HG02840 (cell line): ENCODE measurements around the gene TP53.
"Not testable (repeated sequence)": the region's sequence is repeated elsewhere in the genome, so short reads cannot be mapped to it uniquely, and the experiment has no call there.

Experiments
- ATAC-seq: cut with Tn5 transposase; IDR thresholded peaks from one replicate; pipeline ENCODE4 v1.9.1; 2021; ENCODE audit warnings: mild to moderate bottlenecking, moderate library complexity, moderate number of reproducible peaks; ENCODE audit not compliant: unreplicated experiment, low FRiP score

Gene TP53

GRCh38 chr17:7634384-7634783 is 52.9 kb downstream of the TP53 start:
- ATAC-seq = no peak

GRCh38 chr17:7633093-7633492 is 54.2 kb downstream of the TP53 start:
- no peak for ATAC-seq

- ATAC-seq = no peak
Observed at GRCh38 chr17:7632492-7632894, 54.8 kb downstream of the TP53 start.

GRCh38 chr17:7631398-7632380 is 55.6 kb downstream of the TP53 start:
- no peak for ATAC-seq

GRCh38 chr17:7629939-7630571 is 57.2 kb downstream of the TP53 start, which contains the start of gene SHBG:
TSS of gene SHBG (plus strand) at chr17:7630135. CDS start at chr17:7630173, 38 bp downstream.
- no peak for ATAC-seq

- ATAC-seq = peak; percentile 79
Observed at GRCh38 chr17:7627250-7628121, 59.8 kb downstream of the TP53 start, which contains the start of gene SAT2. TSS of gene SAT2 (minus strand) at chr17:7627821. CDS start at chr17:7627635, 186 bp downstream.

GRCh38 chr17:7626956-7627249 is 60.4 kb downstream of the TP53 start:
- no peak for ATAC-seq

GRCh38 chr17:7626307-7626706 is 61.0 kb downstream of the TP53 start:
- ATAC-seq = no peak

GRCh38 chr17:7625749-7626148 is 61.5 kb downstream of the TP53 start:
- ATAC-seq = not testable (repeated sequence)

- ATAC-seq = no peak
Observed at GRCh38 chr17:7623661-7624060, 63.6 kb downstream of the TP53 start.

GRCh38 chr17:7620835-7621234 is 66.5 kb downstream of the TP53 start:
- no peak for ATAC-seq

- ATAC-seq = no peak
Observed at GRCh38 chr17:7618608-7619007, 68.7 kb downstream of the TP53 start.
